MV-4-11 (cell line): ENCODE results near the gene DLK2.
A peak's percentile ranks its signal among the peaks of the same experiment; 100 is the strongest.
"Not testable (repeated sequence)": the region's sequence is repeated elsewhere in the genome, so short reads cannot be mapped to it uniquely, and the experiment has no call there.

Source experiments
- DNase-seq: peaks from one replicate; lab custom pipeline; 2025; lab: John Stamatoyannopoulos, UW

DLK2 gene

GRCh38 chr6:43481591-43482236, 26.4 kb upstream of the DLK2 start:
- no peak for DNase-seq

GRCh38 chr6:43481075-43481474, 25.7 kb upstream of the DLK2 start:
- peak; percentile 42 for DNase-seq

- no peak for DNase-seq
Measured at GRCh38 chr6:43478008-43478372, 22.6 kb upstream of the DLK2 start.

GRCh38 chr6:43477235-43478007, 22.1 kb upstream of the DLK2 start, which contains the start of gene TJAP1:
TJAP1 (plus strand) TSS chr6:43477570; CDS start chr6:43499002, 21,432 bp downstream.
- peak; percentile 53 for DNase-seq

- DNase-seq, result no peak
Measured at GRCh38 chr6:43476746-43477145, 21.4 kb upstream of the DLK2 start.

GRCh38 chr6:43475516-43475915, 20.2 kb upstream of the DLK2 start:
- DNase-seq, result no peak

- no peak for DNase-seq
Measured at GRCh38 chr6:43472515-43472914, 17.2 kb upstream of the DLK2 start.

- DNase-seq, result no peak
Measured at GRCh38 chr6:43471399-43471798, 16.1 kb upstream of the DLK2 start.

GRCh38 chr6:43469947-43470346, 14.6 kb upstream of the DLK2 start:
- DNase-seq, result no peak

GRCh38 chr6:43468748-43469681, 13.7 kb upstream of the DLK2 start:
- DNase-seq, result no peak

- no peak for DNase-seq
Measured at GRCh38 chr6:43468240-43468639, 12.9 kb upstream of the DLK2 start.

GRCh38 chr6:43467752-43468151, 12.4 kb upstream of the DLK2 start:
- DNase-seq, result no peak

- not testable (repeated sequence) for DNase-seq
Measured at GRCh38 chr6:43467265-43467664, 11.9 kb upstream of the DLK2 start.

- DNase-seq, result no peak
Measured at GRCh38 chr6:43465948-43466347, 10.6 kb upstream of the DLK2 start.

- no peak for DNase-seq
Measured at GRCh38 chr6:43464337-43464736, 9.0 kb upstream of the DLK2 start.

GRCh38 chr6:43461936-43462335, 6.6 kb upstream of the DLK2 start:
- no peak for DNase-seq

- no peak for DNase-seq
Measured at GRCh38 chr6:43460032-43460431, 4.7 kb upstream of the DLK2 start.

GRCh38 chr6:43459535-43459934, 4.2 kb upstream of the DLK2 start:
- no peak for DNase-seq

- not testable (repeated sequence) for DNase-seq
Measured at GRCh38 chr6:43458154-43458553, 2.8 kb upstream of the DLK2 start.

- DNase-seq, result no peak
Measured at GRCh38 chr6:43457643-43458042, 2.3 kb upstream of the DLK2 start.

GRCh38 chr6:43454696-43455530, 435 bp downstream of the DLK2 start:
- no peak for DNase-seq

- DNase-seq, result peak; percentile 34
Measured at GRCh38 chr6:43454290-43454695, 1.1 kb downstream of the DLK2 start.
